Measurements from ENCODE around the gene BEGAIN.

- TF ChIP-seq POLR2A (IDR thresholded peaks at IDR 0.05), result no peak
- no peak for TF ChIP-seq CTCF (IDR thresholded peaks at IDR 0.05)
These were observed 41.2 kb downstream of the BEGAIN start for GRCh38 chr14:100546051-100546443.

Data from heart left ventricle (tissue), 13 donors.